Stimulated activated CD4-positive, alpha-beta T cell treated with anti-CD3 and anti-CD28 coated beads, TNF-alpha, amount 100 ng/mL, for 48 hours (primary cell): Measurements from ENCODE around the gene WNT9B.
"Not testable (repeated sequence)": the region's sequence is repeated elsewhere in the genome, so short reads cannot be mapped to it uniquely, and the experiment has no call there.

ENCODE experiments used
- DNase-seq, 3 donors: peaks; one replicate each; pipeline ENCODE4 v3.0.0-alpha.2; 2020; ENCODE audit warnings: low read depth in 3 of 3

The WNT9B gene

GRCh38 chr17:46910179-46910927, 59.0 kb downstream of the WNT9B start:
- no peak for DNase-seq

- no peak for DNase-seq
Measured at GRCh38 chr17:46911311-46911710, 59.9 kb downstream of the WNT9B start.

GRCh38 chr17:46915596-46915995, 64.2 kb downstream of the WNT9B start:
- no peak for DNase-seq

- no peak for DNase-seq
Measured at GRCh38 chr17:46916211-46916610, 64.8 kb downstream of the WNT9B start.

GRCh38 chr17:46916623-46917022, 65.2 kb downstream of the WNT9B start:
- no peak for DNase-seq

- no peak for DNase-seq
Measured at GRCh38 chr17:46917041-46917440, 65.7 kb downstream of the WNT9B start.

- DNase-seq, result no peak
Measured at GRCh38 chr17:46917516-46917915, 66.1 kb downstream of the WNT9B start.

- not testable (repeated sequence) for DNase-seq
Measured at GRCh38 chr17:46921962-46922361, 70.6 kb downstream of the WNT9B start.

GRCh38 chr17:46922487-46922803, 71.1 kb downstream of the WNT9B start:
- DNase-seq, result no peak

GRCh38 chr17:46922804-46923635, 71.6 kb downstream of the WNT9B start, which contains the start of gene GOSR2:
Gene GOSR2, plus strand, starts transcription at chr17:46923160. Its CDS starts 33 bp downstream, at chr17:46923193.
- peak; percentile 80 to 89 (median 85) for DNase-seq

GRCh38 chr17:46925185-46925868, 73.9 kb downstream of the WNT9B start:
- no peak for DNase-seq

- DNase-seq, result no peak
Measured at GRCh38 chr17:46928467-46929261, 77.3 kb downstream of the WNT9B start.

- DNase-seq, result no peak
Measured at GRCh38 chr17:46929413-46929812, 78.0 kb downstream of the WNT9B start.

- no peak for DNase-seq
Measured at GRCh38 chr17:46930051-46930450, 78.7 kb downstream of the WNT9B start.

GRCh38 chr17:46931596-46931995, 80.2 kb downstream of the WNT9B start:
- DNase-seq, result no peak

- DNase-seq, result no peak
Measured at GRCh38 chr17:46935658-46936266, 84.4 kb downstream of the WNT9B start.
